Keratinocyte (primary cell): Measurements from ENCODE around the gene CPT1B. TPM values are rescaled to one million over a fixed set of nuclear protein-coding genes. Genes with fewer than 3 reads are reported as not detected.
"Not testable (repeated sequence)": the region's sequence is repeated elsewhere in the genome, so short reads cannot be mapped to it uniquely, and the experiment has no call there.

ENCODE experiments used
- DNase-seq: peaks from one replicate; pipeline ENCODE4 v3.0.0-alpha.2; 2011; ENCODE audit warnings: low read depth, missing footprints, low spot score
- FAIRE-seq: peaks from 2 replicates; lab custom pipeline; 2011; peaks lifted over from hg19 to GRCh38; lab: Jason Lieb, UNC
- H2AFZ ChIP-seq: 2 replicates; pipeline ENCODE4 v1.6.0; 2012; ENCODE audit warnings: low read length, control low read depth, inconsistent platforms; ENCODE audit not compliant: control insufficient read depth
- H3K27ac ChIP-seq: 2 replicates; pipeline ENCODE4 v1.5.1; 2011; ENCODE audit warnings: low read length; ENCODE audit not compliant: control insufficient read depth, insufficient read depth
- H3K27me3 ChIP-seq: 3 replicates; pipeline ENCODE4 v1.6.0; 2011; ENCODE audit warnings: low read length; ENCODE audit not compliant: control insufficient read depth, insufficient read depth; ENCODE audit errors: extremely low read depth
- H3K36me3 ChIP-seq, 2 experiments: 2 replicates in 1 of 2; 3 replicates in 1 of 2; pipeline ENCODE4 v1.5.1; 2011; ENCODE audit warnings: low read length in 2 of 2, mild to moderate bottlenecking in 1 of 2; ENCODE audit not compliant: control insufficient read depth in 2 of 2, insufficient read depth in 2 of 2; ENCODE audit errors: extremely low read depth in 1 of 2
- H3K4me1 ChIP-seq: 3 replicates; pipeline ENCODE4 v1.5.1; 2011; ENCODE audit warnings: low read length; ENCODE audit not compliant: control insufficient read depth, insufficient read depth; ENCODE audit errors: extremely low read depth
- H3K4me2 ChIP-seq: 3 replicates; pipeline ENCODE4 v1.6.0; 2011; ENCODE audit warnings: low read depth, low read length; ENCODE audit not compliant: control insufficient read depth, insufficient read depth; ENCODE audit errors: extremely low read depth
- H3K4me3 ChIP-seq, 3 experiments: fragments of 200-600 bp in 1 of 3; sonication (generic) in 1 of 3; 2 replicates in 2 of 3; 3 replicates in 1 of 3; pipeline ENCODE4 v1.5.1; 2011 to 2016; ENCODE audit warnings: low read length in 3 of 3, mild to moderate bottlenecking in 3 of 3, control low read depth in 2 of 3, inconsistent platforms in 1 of 3, low read depth in 1 of 3, mixed read lengths in 1 of 3, mixed run types in 1 of 3, moderate library complexity in 1 of 3; ENCODE audit not compliant: control insufficient read depth in 2 of 3, insufficient read depth in 2 of 3; ENCODE audit errors: extremely low read depth in 1 of 3
- H3K79me2 ChIP-seq: 2 replicates; pipeline ENCODE4 v1.6.0; 2012; ENCODE audit warnings: low read length; ENCODE audit not compliant: control insufficient read depth, insufficient read depth
- H3K9ac ChIP-seq: 3 replicates; pipeline ENCODE4 v1.6.0; 2011; ENCODE audit warnings: low read length; ENCODE audit not compliant: control insufficient read depth, insufficient read depth; ENCODE audit errors: extremely low read depth
- H3K9me1 ChIP-seq: 3 replicates; pipeline ENCODE4 v1.6.0; 2011; ENCODE audit warnings: low read length; ENCODE audit not compliant: control insufficient read depth, insufficient read depth; ENCODE audit errors: extremely low read depth
- H3K9me3 ChIP-seq: 2 replicates; pipeline ENCODE4 v1.5.1; 2012; ENCODE audit warnings: low read depth, low read length; ENCODE audit not compliant: control insufficient read depth
- H4K20me1 ChIP-seq: 3 replicates; pipeline ENCODE4 v1.6.0; 2011; ENCODE audit warnings: low read length; ENCODE audit not compliant: control insufficient read depth, insufficient read depth; ENCODE audit errors: extremely low read depth
- CTCF ChIP-seq, 3 experiments: IDR thresholded peaks in 1 of 3; conservative IDR thresholded peaks in 1 of 3; optimal IDR thresholded peaks in 1 of 3; 2 replicates in 2 of 3; 3 replicates in 1 of 3; pipeline versions ENCODE3 to v1.5.1; 2011; ENCODE audit warnings: low read length in 3 of 3, mild to moderate bottlenecking in 3 of 3, moderate library complexity in 2 of 3, control low read depth in 1 of 3, inconsistent platforms in 1 of 3; ENCODE audit not compliant: insufficient read depth in 2 of 3; ENCODE audit errors: extremely low read depth in 1 of 3
- EZH2 ChIP-seq: IDR thresholded peaks from one replicate; pipeline ENCODE4 v1.6.1; 2012; ENCODE audit warnings: inconsistent platforms, mild to moderate bottlenecking, low read length, moderate library complexity
- dilution Hi-C: fragments of 300-500 bp; cut with MboI; formaldehyde crosslinking; loops from one replicate; pipeline ENCODE4 v1.7.0; 2020; ENCODE audit warnings: low sequenced_read_pairs; ENCODE audit not compliant: extremely low pct_ligation_motif_present
- polyA plus RNA-seq, 5 experiments: library from polyadenylated mRNA; depleted of rRNA in 3 of 5; stranded (reverse) in 3 of 5; stranded (forward) in 1 of 5; unstranded in 1 of 5; fragments of >200 nt; gene quantifications; 1 replicate in 1 of 5; 2 replicates in 3 of 5; 3 replicates in 1 of 5; pipeline versions ENCODE4 v1.2.1 to v1.2.3, GENCODE V29; 2011 to 2012; ENCODE audit warnings: missing spikeins in 2 of 5, low read depth in 1 of 5, low replicate concordance in 1 of 5

CPT1B gene
- polyA plus RNA-seq, 1 donor (not counting 4 experiments of a cell fraction or from before 2014, with no cell fraction given), result 11.0 TPM

DNA sequence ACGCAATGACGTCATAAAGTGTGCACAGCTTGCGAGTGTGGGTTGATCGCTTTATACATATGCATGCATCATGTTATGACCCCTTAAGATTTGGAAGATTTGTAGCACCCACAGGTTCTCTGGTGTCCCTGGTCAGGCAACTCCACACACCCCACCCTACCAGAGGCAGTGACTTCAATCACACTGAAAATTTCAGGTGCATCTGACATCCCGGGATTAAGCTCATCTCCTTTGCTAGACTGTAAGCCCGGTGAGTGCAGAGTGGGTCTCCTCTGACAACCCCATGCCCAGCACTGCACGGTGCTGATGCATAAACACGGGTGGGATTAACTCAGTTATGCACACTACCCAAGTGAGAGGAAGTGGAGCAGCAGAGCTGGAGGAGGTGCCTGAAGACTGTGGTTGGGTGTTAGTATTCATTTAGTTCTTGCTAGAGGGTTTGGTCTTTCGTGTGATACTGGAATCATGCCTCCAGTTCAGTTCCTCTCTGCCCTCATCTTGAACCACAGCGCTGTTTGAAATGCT is 43.2 kb upstream of the CPT1B start:
- peak overlapping the region; percentile 73 for H3K27ac ChIP-seq
- peak; percentile 60 for FAIRE-seq
- no peaks in the 10 kb centered on the region for H3K9me3 ChIP-seq
- peak overlapping the region; percentile 99 for H3K4me2 ChIP-seq
- peaks cover 29% of the 10 kb centered on the region for H3K4me1 ChIP-seq
- DNase-seq, result no peak
- H3K4me3 ChIP-seq, result peak overlapping the region; percentile 22 to 68 (median 26)
- peak overlapping the region; percentile 72 for H3K9ac ChIP-seq
- dilution Hi-C loops, result no loop called here
- no peaks in the 10 kb centered on the region for H4K20me1 ChIP-seq
- TF ChIP-seq CTCF (optimal IDR thresholded peaks at IDR 0.05 in 1 of 3, IDR thresholded peaks at IDR 0.05 in 1 of 3, conservative IDR thresholded peaks at IDR 0.05 in 1 of 3; ENCODE audit: extremely low read depth in 1 of 3, insufficient read depth in 2 of 3, low read length in 3 of 3) (no peak), EZH2 (no peak)
- H3K79me2 ChIP-seq, result peaks cover under 1% of the 10 kb centered on the region
- H3K27me3 ChIP-seq, result no peaks in the 10 kb centered on the region
- peaks cover 0 to 9% of the 10 kb centered on the region in 2 experiments for H3K36me3 ChIP-seq
- H3K9me1 ChIP-seq, result no peaks in the 10 kb centered on the region
- peak overlapping the region; percentile 62 for H2AFZ ChIP-seq

- Histone ChIP-seq H3K9ac (peak overlapping the region; percentile 72), H3K27ac (peak overlapping the region; percentile 76), H3K9me1 (no peaks in the 10 kb centered on the region), H3K4me3 (peak overlapping the region; percentile 14 to 68 (median 62)), H2AFZ (peak overlapping the region; percentile 58), H3K9me3 (no peaks in the 10 kb centered on the region), H3K4me2 (peak overlapping the region; percentile 99), H3K79me2 (no peaks in the 10 kb centered on the region), H3K4me1 (peaks cover 29% of the 10 kb centered on the region), H4K20me1 (no peaks in the 10 kb centered on the region), H3K36me3 (peaks cover 0 to 4% of the 10 kb centered on the region in 2 experiments), H3K27me3 (no peaks in the 10 kb centered on the region)
- TF ChIP-seq CTCF (optimal IDR thresholded peaks at IDR 0.05 in 1 of 3, IDR thresholded peaks at IDR 0.05 in 1 of 3, conservative IDR thresholded peaks at IDR 0.05 in 1 of 3; ENCODE audit: extremely low read depth in 1 of 3, insufficient read depth in 2 of 3, low read length in 3 of 3), result peak; percentile 70 to 74 (median 74)
- TF ChIP-seq EZH2, result no peak
- peak; percentile 48 for DNase-seq
- FAIRE-seq, result no peak
- dilution Hi-C loops, result no loop called here
These were observed 42.5 kb upstream of the CPT1B start for GRCh38 chr22:50620593-50621355.

GRCh38 chr22:50614296-50614695 is 36.1 kb upstream of the CPT1B start:
- H3K9me3 ChIP-seq, H4K20me1 ChIP-seq, H3K27me3 ChIP-seq, DNase-seq, H3K27ac ChIP-seq, H3K4me2 ChIP-seq, H3K9ac ChIP-seq, FAIRE-seq, H3K79me2 ChIP-seq, H3K4me3 ChIP-seq, H3K4me1 ChIP-seq, H2AFZ ChIP-seq, dilution Hi-C loops, H3K9me1 ChIP-seq, H3K36me3 ChIP-seq: not testable (repeated sequence)
